A549 (cell line): ENCODE data around the gene CPA1. TPM values are rescaled to one million over a fixed set of nuclear protein-coding genes. Genes with fewer than 3 reads are reported as not detected.

Source experiments
- ATAC-seq, 2 experiments: fragments of 200-7000 bp in 1 of 2; fragments of >200 bp in 1 of 2; cut with Nextera tagmentation in 1 of 2; cut with Tn5 transposase in 1 of 2; 3 replicates each; pipeline versions ENCODE4 v1.8.0 to v1.9.1; 2018 to 2020; ENCODE audit warnings: mild to moderate bottlenecking in 1 of 2, moderate library complexity in 1 of 2
- CTCF ChIA-PET: fragments of 300-600 bp; sonication (Branson Sonifier 250); formaldehyde crosslinking; extraction: SDS; loops from one replicate; lab custom pipeline; 2021; ENCODE audit warnings: antibody characterized with exemption, inconsistent platforms; lab: Yijun Ruan, JAX
- POLR2A ChIA-PET: fragments of 350-600 bp; formaldehyde crosslinking; extraction: SDS; loops from one replicate; lab custom pipeline; 2021; ENCODE audit warnings: antibody characterized with exemption, inconsistent platforms; lab: Yijun Ruan, JAX
- DNase-seq, 2 experiments: peaks; one replicate each; pipeline versions ENCODE4 v3.0.0 to v3.0.0-alpha.2; 2011 to 2016; ENCODE audit warnings: low read depth in 1 of 2, low spot score in 1 of 2
- FAIRE-seq: peaks from 2 replicates; lab custom pipeline; 2011; peaks lifted over from hg19 to GRCh38; lab: Jason Lieb, UNC
- H3K27ac ChIP-seq, 2 experiments: fragments of >200 bp; sonication (Bioruptor Twin); formaldehyde crosslinking; 3 replicates each; pipeline ENCODE4 v1.5.1; 2016 to 2017
- H3K4me1 ChIP-seq: fragments of >200 bp; sonication (Bioruptor Twin); formaldehyde crosslinking; 3 replicates; pipeline ENCODE4 v1.6.1; 2016
- H3K4me2 ChIP-seq: fragments of >200 bp; sonication (Bioruptor Twin); formaldehyde crosslinking; 3 replicates; pipeline ENCODE4 v1.6.1; 2016
- H3K4me3 ChIP-seq: fragments of >200 bp; sonication (Bioruptor Twin); formaldehyde crosslinking; 3 replicates; pipeline ENCODE4 v1.5.1; 2016
- H3K9me3 ChIP-seq: fragments of >200 bp; sonication (Bioruptor Twin); formaldehyde crosslinking; 3 replicates; pipeline ENCODE4 v1.6.1; 2016
- ATOH8 ChIP-seq: fragments of 250-450 bp; sonication (Bioruptor Pico); IDR thresholded peaks from 2 replicates; pipeline ENCODE4 v1.5.0; 2020; ENCODE audit warnings: low read depth, mild to moderate bottlenecking, moderate library complexity
- BCL3 ChIP-seq: fragments of >200 bp; sonication (Bioruptor Twin); formaldehyde crosslinking; IDR thresholded peaks from 3 replicates; pipeline ENCODE4 v1.6.1; 2016
- BHLHE40 ChIP-seq: IDR thresholded peaks from 2 replicates; pipeline ENCODE4 v1.6.1; 2012; ENCODE audit warnings: low read depth, low read length, inconsistent platforms
- CBX8 ChIP-seq: fragments of 200-600 bp; sonication (generic); IDR thresholded peaks from 2 replicates; pipeline ENCODE4 v1.6.1; 2016
- CHD2 ChIP-seq: fragments of 150-350 bp; IDR thresholded peaks from 2 replicates; pipeline ENCODE4 v1.6.1; 2014; ENCODE audit warnings: low read length; ENCODE audit not compliant: partially characterized antibody
- CHD4 ChIP-seq: fragments of 200-600 bp; sonication (generic); IDR thresholded peaks from 2 replicates; pipeline ENCODE4 v1.6.1; 2016; ENCODE audit warnings: antibody characterized with exemption, mild to moderate bottlenecking, borderline replicate concordance
- EHMT2 ChIP-seq: fragments of 200-600 bp; sonication (generic); IDR thresholded peaks from 2 replicates; pipeline ENCODE4 v1.6.1; 2016; ENCODE audit warnings: antibody characterized with exemption, low read depth, mild to moderate bottlenecking, moderate library complexity
- ELK1 ChIP-seq: fragments of 150-350 bp; IDR thresholded peaks from 2 replicates; pipeline ENCODE4 v1.6.1; 2014; ENCODE audit warnings: low read depth, mild to moderate bottlenecking, low read length
- EP300 ChIP-seq, 2 experiments: fragments of >200 bp; sonication (Bioruptor Twin); formaldehyde crosslinking; IDR thresholded peaks; 2 replicates in 1 of 2; 3 replicates in 1 of 2; pipeline ENCODE4 v1.6.1; 2016 to 2017
- FOSL2 ChIP-seq, 2 experiments: fragments of 450-650 bp in 1 of 2; fragments of >200 bp in 1 of 2; sonication (Bioruptor Twin) in 1 of 2; formaldehyde crosslinking; IDR thresholded peaks; 2 replicates each; pipeline versions ENCODE4 v1.5.0 to v1.6.1; 2016 to 2020; ENCODE audit warnings: mild to moderate bottlenecking in 1 of 2, moderate library complexity in 1 of 2
- HEYL ChIP-seq: fragments of 250-450 bp; sonication (Bioruptor Pico); IDR thresholded peaks from 2 replicates; pipeline ENCODE4 v1.8.0; 2021; ENCODE audit warnings: mild to moderate bottlenecking, moderate library complexity
- HOXA7 ChIP-seq: fragments of 250-450 bp; sonication (Bioruptor Pico); IDR thresholded peaks from 2 replicates; pipeline ENCODE4 v1.5.0; 2020; ENCODE audit warnings: mild to moderate bottlenecking, moderate library complexity
- HOXB13 ChIP-seq: fragments of 250-450 bp; sonication (Bioruptor Pico); IDR thresholded peaks from 2 replicates; pipeline ENCODE4 v1.5.0; 2020; ENCODE audit warnings: low read depth, mild to moderate bottlenecking, moderate library complexity
- JUNB ChIP-seq: fragments of >200 bp; sonication (Bioruptor Twin); formaldehyde crosslinking; IDR thresholded peaks from 2 replicates; pipeline ENCODE4 v1.6.1; 2016
- KDM5A ChIP-seq: fragments of 200-600 bp; sonication (generic); IDR thresholded peaks from 2 replicates; pipeline ENCODE4 v1.6.1; 2016; ENCODE audit warnings: antibody characterized with exemption, mild to moderate bottlenecking
- MAX ChIP-seq: IDR thresholded peaks from 2 replicates; pipeline ENCODE4 v1.6.1; 2012
- MAZ ChIP-seq: fragments of 150-350 bp; IDR thresholded peaks from 2 replicates; pipeline ENCODE4 v1.6.1; 2014; ENCODE audit warnings: antibody characterized with exemption, low read depth, low read length, borderline replicate concordance
- MYC ChIP-seq: IDR thresholded peaks from 2 replicates; pipeline ENCODE4 v1.6.1; 2012; ENCODE audit warnings: mild to moderate bottlenecking, inconsistent platforms, low read length, improper control_type of control experiment, borderline replicate concordance
- NPAS2 ChIP-seq: fragments of 250-450 bp; sonication (Bioruptor Pico); IDR thresholded peaks from 2 replicates; pipeline ENCODE4 v1.8.0; 2022; ENCODE audit warnings: mild to moderate bottlenecking, moderate library complexity, borderline replicate concordance
- NR3C1 ChIP-seq: fragments of >200 bp; sonication (Bioruptor Twin); formaldehyde crosslinking; IDR thresholded peaks from 3 replicates; pipeline ENCODE4 v1.6.1; 2017
- REST ChIP-seq: fragments of 200-600 bp; sonication (generic); IDR thresholded peaks from 2 replicates; pipeline ENCODE4 v1.6.1; 2016; ENCODE audit warnings: antibody characterized with exemption, mild to moderate bottlenecking, moderate library complexity
- ZC3H11A ChIP-seq: fragments of 450-650 bp; IDR thresholded peaks from 2 replicates; pipeline ENCODE4 v1.6.1; 2014; ENCODE audit warnings: antibody characterized with exemption, mild to moderate bottlenecking
- ZSCAN20 ChIP-seq: fragments of 250-450 bp; sonication (Bioruptor Pico); IDR thresholded peaks from 2 replicates; pipeline ENCODE4 v1.8.0; 2022; ENCODE audit warnings: mild to moderate bottlenecking, moderate library complexity
- WGBS: methylation state at CpG from one replicate; pipeline ENCODE4 v1.1.6; 2017; ENCODE audit errors: missing lambda C conversion rate; 5-methylcytosine and 5-hydroxymethylcytosine counted together
- polyA plus RNA-seq, 4 experiments: library from polyadenylated mRNA; depleted of rRNA in 3 of 4; stranded (reverse); fragments of >200 nt; fragmentation: RNase III in 1 of 4; extraction: RNeasy Plus Mini Kit Qiagen cat#74134 plus additional on column Dnase treatment in 1 of 4; gene quantifications; 2 replicates in 3 of 4; 3 replicates in 1 of 4; pipeline ENCODE4 v1.2.3, GENCODE V29; 2011 to 2017

The CPA1 gene
- polyA plus RNA-seq, 2 of the 4 experiments (the other 2 are of a cell fraction) = not detected

- H3K4me1 ChIP-seq = 0 out of 3 replicates have a peak, but pooled peaks cover 3% of the 10 kb centered on the region
- ChIA-PET CTCF (no interaction called here), POLR2A (interaction anchor here (0.5 kb wide), 1 partner anchor 192 kb away, joined by 4 read pairs; no protein-coding TSS in a partner anchor)
- H3K27ac ChIP-seq = no peak overlapping the region
- 89% methylated on average over 1 of the region's 1 CpG for WGBS
- no peak overlapping the region for H3K4me2 ChIP-seq
- H3K9me3 ChIP-seq = no peaks in the 10 kb centered on the region
- H3K4me3 ChIP-seq = no peak overlapping the region
- FAIRE-seq (no peak), DNase-seq (no peak), ATAC-seq (no peak)
- TF ChIP-seq JUNB = no peak
- TF ChIP-seq KDM5A = no peak
- TF ChIP-seq HOXA7 (CRISPR knock-in tag) = no peak
- no peak for TF ChIP-seq CBX8
- TF ChIP-seq BHLHE40 = no peak
- TF ChIP-seq EHMT2 = no peak
- no peak for TF ChIP-seq NR3C1
- TF ChIP-seq HOXB13 = no peak
- no peak for TF ChIP-seq ZSCAN20 (CRISPR knock-in tag)
- TF ChIP-seq HEYL (CRISPR knock-in tag) = no peak
- no peak for TF ChIP-seq MAZ
- TF ChIP-seq REST = no peak
- no peak for TF ChIP-seq CHD4
- no peak for TF ChIP-seq MAX
These were observed 49.8 kb downstream of the CPA1 start for GRCh38 chr7:130430115-130430514.

GRCh38 chr7:130430841-130431666 lies 50.8 kb downstream of the CPA1 start:
- FAIRE-seq = no peak
- no peaks in the 10 kb centered on the region for H3K9me3 ChIP-seq
- H3K4me1 ChIP-seq = 0 out of 3 replicates have a peak, but pooled peaks cover 3% of the 10 kb centered on the region
- no peak overlapping the region for H3K27ac ChIP-seq
- ATAC-seq = no peak
- H3K4me3 ChIP-seq = no peak overlapping the region
- ChIA-PET CTCF (interaction anchor here (0.6 kb wide), 3 partner anchors 35 to 260 kb away, joined by 3 read pairs; no protein-coding TSS in a partner anchor), POLR2A (no interaction called here)
- no peak for DNase-seq
- WGBS = 83% methylated on average over 5 of the region's 5 CpGs
- no peak overlapping the region for H3K4me2 ChIP-seq
- TF ChIP-seq ELK1 = no peak
- no peak for TF ChIP-seq EP300 (IDR thresholded peaks at IDR 0.05)
- no peak for TF ChIP-seq MYC
- no peak for TF ChIP-seq BHLHE40
- no peak for TF ChIP-seq BCL3
- no peak for TF ChIP-seq FOSL2 (IDR thresholded peaks at IDR 0.05)
- TF ChIP-seq FOSL2 (CRISPR knock-in tag; IDR thresholded peaks at IDR 0.05) = no peak
- no peak for TF ChIP-seq ZC3H11A
- no peak for TF ChIP-seq REST
- TF ChIP-seq MAX = no peak
- no peak for TF ChIP-seq NR3C1
- no peak for TF ChIP-seq CHD2
- TF ChIP-seq NPAS2 (CRISPR knock-in tag) = no peak
- no peak for TF ChIP-seq ATOH8
